Right cardiac atrium (tissue), 5 donors: ENCODE data around the gene GATAD2B. TPM values are rescaled to one million over a fixed set of nuclear protein-coding genes. Genes with fewer than 3 reads are reported as not detected.
A peak's percentile ranks its signal among the peaks of the same experiment; 100 is the strongest.

Experiments
- ATAC-seq, 2 donors: fragments of 200-7000 bp; cut with Tn5 transposase; one replicate each; pipeline versions ENCODE4 v1.8.0 to v1.9.1; 2020; ENCODE audit warnings: moderate library complexity in 2 of 2, mild to moderate bottlenecking in 1 of 2
- DNase-seq, 3 donors: peaks; one replicate each; pipeline ENCODE4 v3.0.0-alpha.2; 2020
- H3K27ac ChIP-seq: one replicate; pipeline ENCODE4 v1.5.1; 2013; ENCODE audit warnings: mild to moderate bottlenecking, low read length, control low read depth, moderate library complexity
- H3K27me3 ChIP-seq: one replicate; pipeline ENCODE4 v1.6.1; 2013; ENCODE audit not compliant: control insufficient read depth, insufficient read depth
- H3K4me1 ChIP-seq: one replicate; pipeline ENCODE4 v1.6.1; 2013; ENCODE audit warnings: low read length; ENCODE audit not compliant: control insufficient read depth, insufficient read depth
- H3K4me3 ChIP-seq: one replicate; pipeline ENCODE4 v1.5.1; 2013; ENCODE audit warnings: low read length, control low read depth
- H3K9me3 ChIP-seq: one replicate; pipeline ENCODE4 v1.6.1; 2013; ENCODE audit warnings: low read length; ENCODE audit not compliant: control insufficient read depth
- WGBS: extraction: QIAGEN DNeasy Blood & Tissue Kit; methylation state at CpG from one replicate; pipeline ENCODE4 v1.1.7; 2013; 5-methylcytosine and 5-hydroxymethylcytosine counted together
- intact Hi-C, 4 donors: fragments of 100-400 bp; cut with DNase I; formaldehyde crosslinking; loops; one replicate each; pipeline versions ENCODE4 v1.11.0 to v1.14.0; 2022 to 2023
- polyA plus RNA-seq: library from polyadenylated mRNA; stranded (reverse); fragments of 200-250 nt; gene quantifications from one replicate; pipeline ENCODE4 v1.2.3, GENCODE V29; 2013
- total RNA-seq, 4 donors: library from RNA; stranded (reverse); fragmentation: NEBNext Ultra II Directional; extraction: Animal tissue kit (Norgen Biotek cat#: 25700); gene quantifications; one replicate each; pipeline ENCODE4 v1.2.1, GENCODE V29; 2021
- donor health status: healthy with polysubstance abuse.
- donor health status: DM: no; HTN: yes; CAD: no.
- donor health status: DM: no; HTN: no; CAD: no.
- donor health status: DM: no; HTN: yes; CAD: no; lungs with severe emphysema.
- donor health status: DM: yes; HTN: yes; CAD: no.

The GATAD2B gene
- total and polyA plus RNA-seq, 5 donors = 7.2 to 50.1 (median 42.2) TPM

GRCh38 chr1:153775458-153776327 is 147.1 kb downstream of the GATAD2B start:
- ATAC-seq = peak; percentile 28 to 43
- H3K27ac ChIP-seq = peak overlapping the region; percentile 71
- H3K4me3 ChIP-seq = peak overlapping the region; percentile 44
- H3K9me3 ChIP-seq = no peaks in the 10 kb centered on the region
- peaks cover 17% of the 10 kb centered on the region for H3K4me1 ChIP-seq
- under 1% methylated on average over 83 of the region's 83 CpGs for WGBS
- peak; percentile 79 to 90 (median 87) for DNase-seq
- intact Hi-C loops = loop anchor here in 1 of 4 donors (10.0 kb wide), 1 partner anchor 261 kb away; no protein-coding TSS in a partner anchor
- H3K27me3 ChIP-seq = no peaks in the 10 kb centered on the region

- Histone ChIP-seq H3K9me3 (no peaks in the 10 kb centered on the region), H3K4me1 (peaks cover 14% of the 10 kb centered on the region), H3K27me3 (no peaks in the 10 kb centered on the region), H3K4me3 (peak within 1 kb of the TSS; percentile 44), H3K27ac (peak within 1 kb of the TSS; percentile 71)
- 1% methylated on average over 35 of the region's 35 CpGs for WGBS
- DNase-seq (peak; percentile 91 to 95 (median 95)), ATAC-seq (peak; percentile 88 to 91)
- intact Hi-C loops = loop anchor here in 1 of 4 donors (5.0 to 10.0 kb wide), 2 partner anchors 98 to 260 kb away; partner anchors contain the start of gene NPR1
These were observed 147.9 kb downstream of the GATAD2B start, which contains the start of gene SLC27A3 for GRCh38 chr1:153774780-153775457. TSS of gene SLC27A3 (plus strand) at chr1:153775407. CDS start at chr1:153775498, 91 bp downstream.

- ATAC-seq (no peak), DNase-seq (no peak)
- Histone ChIP-seq H3K9me3 (no peaks in the 10 kb centered on the region), H3K4me3 (no peak overlapping the region), H3K4me1 (peaks cover 11% of the 10 kb centered on the region), H3K27me3 (no peaks in the 10 kb centered on the region), H3K27ac (peak overlapping the region; percentile 71)
- 59% methylated on average over 8 of the region's 8 CpGs for WGBS
- intact Hi-C loops = loop anchor here in 1 of 4 donors (5.0 to 10.0 kb wide), 2 partner anchors 97 to 259 kb away; partner anchors contain the start of gene NPR1
These were observed 148.7 kb downstream of the GATAD2B start for GRCh38 chr1:153774026-153774595.

- Histone ChIP-seq H3K4me3 (no peak overlapping the region), H3K9me3 (no peaks in the 10 kb centered on the region), H3K27me3 (no peaks in the 10 kb centered on the region), H3K4me1 (peaks cover 11% of the 10 kb centered on the region), H3K27ac (peak overlapping the region; percentile 19)
- WGBS = 46% methylated on average over 12 of the region's 12 CpGs
- no peak for ATAC-seq
- DNase-seq = peak in 1 of 3 donors; percentile 62
- intact Hi-C loops = loop anchor here in 1 of 4 donors (5.0 to 10.0 kb wide), 2 partner anchors 96 to 259 kb away; partner anchors contain the start of gene NPR1
These were observed 149.5 kb downstream of the GATAD2B start for GRCh38 chr1:153773096-153773921.

GRCh38 chr1:153771841-153772593 is 150.8 kb downstream of the GATAD2B start:
- no peak overlapping the region for H3K4me3 ChIP-seq
- peaks cover 9% of the 10 kb centered on the region for H3K4me1 ChIP-seq
- 57% methylated on average over 21 of the region's 21 CpGs for WGBS
- intact Hi-C loops = loop anchor here in 1 of 4 donors (5.0 to 10.0 kb wide), 2 partner anchors 95 to 257 kb away; partner anchors contain the start of gene NPR1
- DNase-seq (peak in 2 of 3 donors; percentile 74 to 78), ATAC-seq (peak in 1 of 2 donors; percentile 18)
- H3K27ac ChIP-seq = peak overlapping the region; percentile 19
- H3K27me3 ChIP-seq = no peaks in the 10 kb centered on the region
- no peaks in the 10 kb centered on the region for H3K9me3 ChIP-seq

- H3K9me3 ChIP-seq = no peaks in the 10 kb centered on the region
- WGBS = 70% methylated on average over 2 of the region's 2 CpGs
- no peak overlapping the region for H3K4me3 ChIP-seq
- DNase-seq (no peak), ATAC-seq (no peak)
- H3K4me1 ChIP-seq = peaks cover 6% of the 10 kb centered on the region
- intact Hi-C loops = loop anchor here in 1 of 4 donors (5.0 to 10.0 kb wide), 2 partner anchors 94 to 256 kb away; partner anchors contain the start of gene NPR1
- H3K27me3 ChIP-seq = no peaks in the 10 kb centered on the region
- H3K27ac ChIP-seq = peak overlapping the region; percentile 65
These were observed 151.5 kb downstream of the GATAD2B start for GRCh38 chr1:153771261-153771660.

- peaks cover 6% of the 10 kb centered on the region for H3K4me1 ChIP-seq
- 51% methylated on average over 11 of the region's 11 CpGs for WGBS
- H3K4me3 ChIP-seq = no peak overlapping the region
- H3K27me3 ChIP-seq = no peaks in the 10 kb centered on the region
- intact Hi-C loops = loop anchor here in 1 of 4 donors (5.0 to 10.0 kb wide), 2 partner anchors 93 to 256 kb away; partner anchors contain the start of gene NPR1
- DNase-seq (peak in 2 of 3 donors; percentile 67 to 75), ATAC-seq (peak in 1 of 2 donors; percentile 4)
- H3K27ac ChIP-seq = peak overlapping the region; percentile 65
- H3K9me3 ChIP-seq = no peaks in the 10 kb centered on the region
These were observed 152.0 kb downstream of the GATAD2B start for GRCh38 chr1:153770797-153771196.

- no peak overlapping the region for H3K4me3 ChIP-seq
- no peak overlapping the region for H3K27ac ChIP-seq
- H3K27me3 ChIP-seq = no peaks in the 10 kb centered on the region
- ATAC-seq (no peak), DNase-seq (no peak)
- peaks cover 6% of the 10 kb centered on the region for H3K4me1 ChIP-seq
- intact Hi-C loops = no loop called here
- WGBS = 78% methylated on average over 3 of the region's 3 CpGs
- H3K9me3 ChIP-seq = no peaks in the 10 kb centered on the region
These were observed 153.6 kb downstream of the GATAD2B start for GRCh38 chr1:153769221-153769620.

- H3K27ac ChIP-seq = peak overlapping the region; percentile 2
These were observed 154.2 kb downstream of the GATAD2B start for GRCh38 chr1:153768316-153769181.

More at GRCh38 chr1:153768316-153769181, 154.2 kb downstream of the GATAD2B start:
- 83% methylated on average over 4 of the region's 4 CpGs for WGBS
- H3K4me1 ChIP-seq = peaks cover 3% of the 10 kb centered on the region
- no peaks in the 10 kb centered on the region for H3K9me3 ChIP-seq
- intact Hi-C loops = no loop called here
- H3K4me3 ChIP-seq = no peak overlapping the region
- no peak for DNase-seq
- H3K27me3 ChIP-seq = no peaks in the 10 kb centered on the region
- ATAC-seq = no peak
